Adipocyte (in vitro differentiated cells): ENCODE data around the gene DUSP10.

Experiments
- DNase-seq: peaks from one replicate; pipeline ENCODE4 v3.0.0-alpha.2; 2015; ENCODE audit warnings: low read depth
- H3K27me3 ChIP-seq: replicated peaks from 2 replicates; pipeline ENCODE4 v1.7.0; 2013; ENCODE audit warnings: mild to moderate bottlenecking, low read length, moderate library complexity; ENCODE audit not compliant: control insufficient read depth, insufficient read depth
- H3K36me3 ChIP-seq: 2 replicates; pipeline ENCODE4 v1.7.0; 2013; ENCODE audit warnings: low read length, mild to moderate bottlenecking, moderate library complexity; ENCODE audit not compliant: control insufficient read depth, insufficient read depth, severe bottlenecking
- H3K4me1 ChIP-seq: 2 replicates; pipeline ENCODE4 v1.7.0; 2013; ENCODE audit warnings: mild to moderate bottlenecking, low read length, moderate library complexity; ENCODE audit not compliant: control insufficient read depth, insufficient read depth
- H3K4me3 ChIP-seq: 2 replicates; pipeline ENCODE4 v1.7.0; 2013; ENCODE audit warnings: mild to moderate bottlenecking, low read length, moderate library complexity
- H3K9ac ChIP-seq: 2 replicates; pipeline ENCODE4 v1.7.0; 2013; ENCODE audit warnings: mild to moderate bottlenecking, low read length, moderate library complexity
- H3K9me3 ChIP-seq: 2 replicates; pipeline ENCODE4 v1.7.0; 2013; ENCODE audit warnings: mild to moderate bottlenecking, low read length, moderate library complexity; ENCODE audit not compliant: control insufficient read depth

The DUSP10 gene

DNA sequence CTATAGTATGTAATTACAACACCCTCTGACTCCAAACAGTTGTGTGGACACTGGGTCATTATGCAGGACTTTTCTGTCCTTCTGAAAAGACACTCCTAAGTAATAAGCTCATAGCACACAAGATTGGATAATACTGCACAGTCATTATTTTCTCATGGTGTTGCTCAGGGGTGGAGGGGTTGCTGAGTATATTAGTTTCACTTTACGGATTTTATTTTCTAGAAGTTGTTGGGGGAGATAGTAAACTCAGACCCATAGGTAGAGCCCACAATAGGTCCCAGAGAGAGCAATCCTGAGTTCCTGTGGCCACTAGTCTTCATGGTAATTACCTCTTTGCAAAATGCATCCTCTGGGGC is 53.4 kb downstream of the DUSP10 start:
- no peak for DNase-seq
- no peak overlapping the region for H3K4me3 ChIP-seq
- H3K4me1 ChIP-seq = peaks cover 9% of the 10 kb centered on the region
- no peaks in the 10 kb centered on the region for H3K36me3 ChIP-seq
- no peak overlapping the region for H3K9ac ChIP-seq
- no peaks in the 10 kb centered on the region for H3K27me3 ChIP-seq
- peaks cover 5% of the 10 kb centered on the region for H3K9me3 ChIP-seq

DNA sequence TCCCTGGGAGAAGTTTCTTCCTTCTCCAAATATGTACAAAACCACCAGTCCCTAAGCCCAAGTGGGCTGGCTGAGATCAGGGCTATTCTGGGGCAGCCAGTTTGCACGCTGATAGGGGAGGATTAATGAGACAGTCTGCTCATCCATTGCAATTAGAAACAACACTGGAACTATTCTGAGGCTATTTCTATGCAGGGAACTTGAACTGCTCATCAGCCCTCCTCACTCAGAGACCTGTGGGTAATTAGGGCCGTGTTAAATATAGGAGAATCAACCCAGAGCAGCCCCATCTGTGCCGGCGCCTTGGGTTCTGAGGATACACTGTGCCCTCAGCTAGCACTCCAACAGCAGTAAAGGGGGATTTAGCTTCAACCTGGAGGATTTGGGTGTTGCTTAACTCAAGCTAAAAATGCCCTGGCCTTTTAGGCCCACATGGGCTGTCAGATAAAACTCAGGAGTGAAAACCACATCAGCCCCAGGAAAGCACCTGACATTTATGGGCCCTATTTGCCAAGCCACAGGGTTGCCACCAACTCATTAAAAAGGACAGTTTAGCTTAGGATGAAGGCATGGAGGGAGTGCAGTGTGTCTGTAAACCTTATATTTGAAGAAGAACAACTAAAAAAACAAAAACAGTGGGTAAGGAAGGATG is 53.9 kb downstream of the DUSP10 start:
- Histone ChIP-seq H3K4me3 (no peak overlapping the region), H3K36me3 (no peaks in the 10 kb centered on the region), H3K4me1 (peaks cover 13% of the 10 kb centered on the region), H3K9ac (no peak overlapping the region), H3K9me3 (no peaks in the 10 kb centered on the region), H3K27me3 (no peaks in the 10 kb centered on the region)
- DNase-seq = no peak

DNA sequence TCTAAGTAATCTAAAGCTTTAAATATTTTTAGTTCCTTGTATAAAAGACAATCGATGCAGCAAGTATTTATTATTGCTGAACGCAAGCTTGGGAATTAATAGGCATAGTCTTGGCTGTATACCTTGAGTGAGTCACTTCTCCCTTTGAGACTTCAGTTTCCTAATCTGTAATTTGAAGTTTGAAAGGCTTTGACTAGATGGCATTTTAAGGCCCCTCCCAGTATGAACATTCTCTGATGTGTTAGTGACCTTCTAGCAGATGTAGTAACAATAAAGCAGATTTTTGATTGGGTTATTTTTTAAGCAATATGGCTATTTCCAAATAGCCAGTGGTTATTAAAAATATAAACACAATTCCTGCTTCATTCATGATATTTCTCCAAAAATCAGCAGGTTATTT is 58.2 kb downstream of the DUSP10 start:
- Histone ChIP-seq H3K9me3 (peaks cover 12% of the 10 kb centered on the region), H3K36me3 (no peaks in the 10 kb centered on the region), H3K4me3 (no peak overlapping the region), H3K9ac (no peak overlapping the region), H3K4me1 (peaks cover 13% of the 10 kb centered on the region), H3K27me3 (no peaks in the 10 kb centered on the region)
- DNase-seq = peak; percentile 51

GRCh38 chr1:221680085-221680484 is 61.8 kb downstream of the DUSP10 start:
- H3K9me3 ChIP-seq = peaks cover 12% of the 10 kb centered on the region
- no peaks in the 10 kb centered on the region for H3K36me3 ChIP-seq
- H3K27me3 ChIP-seq = no peaks in the 10 kb centered on the region
- no peak overlapping the region for H3K9ac ChIP-seq
- H3K4me1 ChIP-seq = peaks cover 13% of the 10 kb centered on the region
- DNase-seq = no peak
- H3K4me3 ChIP-seq = no peak overlapping the region

- Histone ChIP-seq H3K36me3 (no peaks in the 10 kb centered on the region), H3K4me3 (no peak overlapping the region), H3K27me3 (no peaks in the 10 kb centered on the region), H3K4me1 (peaks cover 3% of the 10 kb centered on the region), H3K9ac (no peak overlapping the region), H3K9me3 (peaks cover 12% of the 10 kb centered on the region)
- no peak for DNase-seq
These were observed 63.9 kb downstream of the DUSP10 start for GRCh38 chr1:221678014-221678413.

DNA sequence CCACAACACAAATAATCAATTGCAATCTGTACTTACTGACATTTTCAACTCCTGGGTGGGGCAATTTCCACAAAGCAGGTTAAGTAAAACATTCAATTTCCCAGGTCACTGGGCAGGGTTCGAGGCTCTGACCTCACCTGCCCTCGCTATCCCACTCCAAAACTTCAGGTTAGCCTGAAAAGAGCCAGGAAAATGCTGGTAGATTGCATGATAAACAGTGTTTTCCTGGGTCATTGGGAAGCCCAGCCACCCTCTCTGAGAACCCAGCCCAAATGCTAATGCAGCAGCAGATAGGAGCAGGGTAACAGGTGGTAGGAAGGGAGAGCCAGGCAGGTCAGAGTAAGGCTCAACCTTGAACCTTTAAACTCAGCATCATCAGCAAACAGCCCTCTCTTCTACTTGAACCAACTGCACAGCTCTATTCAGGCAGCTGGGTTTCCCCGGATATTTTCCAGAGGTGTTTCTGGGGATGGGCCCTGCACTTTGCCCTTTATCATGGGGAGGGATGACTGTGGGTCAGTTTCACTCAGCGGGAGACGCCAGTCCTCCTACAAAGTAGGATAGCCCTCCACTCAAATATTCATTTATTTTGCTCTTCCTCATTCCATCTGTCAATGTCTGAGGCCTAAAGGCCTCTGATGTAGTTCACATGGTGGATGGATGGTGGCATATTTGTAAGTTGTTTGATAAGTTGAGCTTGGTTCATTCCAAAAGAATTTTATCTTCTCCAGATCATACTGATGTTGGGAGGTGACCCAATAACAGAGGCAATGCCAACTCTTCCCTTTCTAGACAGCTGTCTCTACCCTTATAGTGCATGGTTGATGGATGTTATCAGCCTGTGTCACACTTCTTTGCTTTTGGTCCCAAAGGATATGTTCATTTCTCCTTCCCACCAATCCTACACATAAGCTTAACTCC is 65.7 kb downstream of the DUSP10 start:
- Histone ChIP-seq H3K9ac (no peak overlapping the region), H3K36me3 (no peaks in the 10 kb centered on the region), H3K4me3 (no peak overlapping the region), H3K9me3 (peaks cover 12% of the 10 kb centered on the region), H3K27me3 (no peaks in the 10 kb centered on the region), H3K4me1 (peaks cover 9% of the 10 kb centered on the region)
- DNase-seq = no peak

- H3K9me3 ChIP-seq = no peaks in the 10 kb centered on the region
- DNase-seq = no peak
- no peaks in the 10 kb centered on the region for H3K36me3 ChIP-seq
- H3K4me1 ChIP-seq = peaks cover 15% of the 10 kb centered on the region
- no peak overlapping the region for H3K9ac ChIP-seq
- no peaks in the 10 kb centered on the region for H3K27me3 ChIP-seq
- no peak overlapping the region for H3K4me3 ChIP-seq
These were observed 68.9 kb downstream of the DUSP10 start for GRCh38 chr1:221672965-221673364.

DNA sequence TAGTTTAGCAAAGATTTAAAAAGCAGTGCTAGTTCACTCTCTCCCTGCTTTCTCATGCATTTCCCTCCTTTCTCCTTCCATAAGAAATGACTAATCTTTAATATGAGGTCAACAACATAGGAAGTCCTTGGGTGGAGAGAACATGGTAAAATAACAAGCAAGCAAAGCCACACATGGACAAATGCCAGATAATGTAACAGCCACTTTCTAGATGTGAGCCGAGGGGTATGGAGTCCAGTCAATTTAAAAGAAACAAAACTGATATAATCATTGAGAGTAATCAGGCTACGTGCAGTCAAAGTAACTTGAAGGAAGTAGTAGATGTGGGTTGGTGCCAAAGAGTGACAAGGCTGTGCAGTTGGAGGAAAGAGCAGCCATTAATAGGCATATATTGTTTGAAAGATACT is 69.6 kb downstream of the DUSP10 start:
- no peaks in the 10 kb centered on the region for H3K36me3 ChIP-seq

DNA sequence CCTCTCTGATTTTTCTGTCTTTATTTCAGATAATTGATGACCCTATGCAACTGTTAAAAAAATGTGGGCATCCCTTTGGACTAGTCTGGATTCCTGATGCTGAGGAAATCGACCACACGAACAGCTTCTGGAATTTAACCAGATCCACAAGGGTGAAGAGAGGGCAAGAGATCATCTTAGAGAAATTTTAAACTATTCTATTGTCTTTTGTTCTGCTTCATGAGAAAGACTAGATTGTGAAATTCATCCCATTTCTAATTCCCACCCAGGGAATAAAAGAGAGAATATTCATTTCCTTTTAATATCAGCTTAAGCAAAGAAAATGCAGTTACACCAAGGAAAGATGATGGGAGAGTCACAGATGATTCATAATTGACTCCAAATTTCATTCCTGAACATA is 71.8 kb downstream of the DUSP10 start:
- Histone ChIP-seq H3K36me3 (no peaks in the 10 kb centered on the region), H3K9me3 (no peaks in the 10 kb centered on the region), H3K9ac (no peak overlapping the region), H3K4me3 (no peak overlapping the region), H3K27me3 (no peaks in the 10 kb centered on the region), H3K4me1 (peaks cover 25% of the 10 kb centered on the region)
- DNase-seq = no peak

More for the DNA sequence above, 69.6 kb downstream of the DUSP10 start:
- Histone ChIP-seq H3K4me3 (no peak overlapping the region), H3K9me3 (no peaks in the 10 kb centered on the region), H3K4me1 (peaks cover 22% of the 10 kb centered on the region), H3K27me3 (no peaks in the 10 kb centered on the region), H3K9ac (no peak overlapping the region)
- DNase-seq = peak; percentile 53

DNA sequence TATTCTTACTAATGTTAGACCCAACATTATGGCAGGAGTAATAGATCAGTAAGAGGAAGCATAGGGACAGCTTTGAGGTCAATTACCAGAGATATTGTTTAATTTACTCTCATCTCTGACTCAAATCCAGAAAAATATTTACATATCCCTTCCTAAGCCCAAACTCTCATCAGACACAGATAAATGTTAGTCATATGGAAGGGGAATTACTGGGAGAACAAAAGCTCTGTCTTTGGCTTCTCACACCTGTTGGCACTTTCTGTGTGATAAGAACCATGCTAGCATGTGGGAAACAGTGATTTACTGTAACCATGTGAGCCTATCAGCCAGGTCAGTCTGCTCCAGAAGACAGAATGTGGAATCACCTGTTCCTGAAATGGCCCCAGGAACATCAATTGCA is 72.4 kb downstream of the DUSP10 start:
- Histone ChIP-seq H3K4me3 (no peak overlapping the region), H3K9ac (no peak overlapping the region), H3K9me3 (no peaks in the 10 kb centered on the region), H3K36me3 (no peaks in the 10 kb centered on the region), H3K4me1 (peaks cover 25% of the 10 kb centered on the region), H3K27me3 (no peaks in the 10 kb centered on the region)
- no peak for DNase-seq

GRCh38 chr1:221667504-221667903 is 74.4 kb downstream of the DUSP10 start:
- Histone ChIP-seq H3K36me3 (no peaks in the 10 kb centered on the region), H3K9me3 (no peaks in the 10 kb centered on the region), H3K9ac (no peak overlapping the region), H3K27me3 (no peaks in the 10 kb centered on the region), H3K4me1 (peaks cover 23% of the 10 kb centered on the region), H3K4me3 (no peak overlapping the region)
- DNase-seq = peak; percentile 78
